ENCODE measurements around the gene BTF3. TPM values are rescaled to one million over a fixed set of nuclear protein-coding genes. Genes with fewer than 3 reads are reported as not detected.

BTF3 gene
- total and polyA plus RNA-seq, 3 donors from 2014 or later = 232 to 387 (median 277) TPM

DNA sequence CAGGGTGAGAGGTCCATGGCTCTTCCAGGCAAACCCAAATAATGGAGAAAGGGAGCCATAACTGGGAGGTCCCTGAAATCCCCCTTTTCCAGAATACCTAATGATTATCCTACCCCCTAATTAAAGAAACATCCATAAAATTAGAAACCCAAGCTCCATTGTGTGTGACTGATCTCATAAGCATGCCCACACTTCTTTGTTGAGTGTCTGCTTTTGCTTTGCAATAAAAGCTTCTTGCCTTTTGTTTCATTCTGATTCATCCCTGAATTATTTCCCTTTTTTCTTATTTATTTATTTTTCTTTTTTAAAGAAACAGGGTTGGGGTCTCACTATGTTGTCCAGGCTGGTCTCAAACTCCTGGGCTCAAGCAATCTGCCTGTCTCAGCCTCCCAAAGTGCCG, 33.1 kb downstream of the BTF3 start:
- no peaks in the 10 kb centered on the region for H3K27me3 ChIP-seq
- TF ChIP-seq, protein P1, sequence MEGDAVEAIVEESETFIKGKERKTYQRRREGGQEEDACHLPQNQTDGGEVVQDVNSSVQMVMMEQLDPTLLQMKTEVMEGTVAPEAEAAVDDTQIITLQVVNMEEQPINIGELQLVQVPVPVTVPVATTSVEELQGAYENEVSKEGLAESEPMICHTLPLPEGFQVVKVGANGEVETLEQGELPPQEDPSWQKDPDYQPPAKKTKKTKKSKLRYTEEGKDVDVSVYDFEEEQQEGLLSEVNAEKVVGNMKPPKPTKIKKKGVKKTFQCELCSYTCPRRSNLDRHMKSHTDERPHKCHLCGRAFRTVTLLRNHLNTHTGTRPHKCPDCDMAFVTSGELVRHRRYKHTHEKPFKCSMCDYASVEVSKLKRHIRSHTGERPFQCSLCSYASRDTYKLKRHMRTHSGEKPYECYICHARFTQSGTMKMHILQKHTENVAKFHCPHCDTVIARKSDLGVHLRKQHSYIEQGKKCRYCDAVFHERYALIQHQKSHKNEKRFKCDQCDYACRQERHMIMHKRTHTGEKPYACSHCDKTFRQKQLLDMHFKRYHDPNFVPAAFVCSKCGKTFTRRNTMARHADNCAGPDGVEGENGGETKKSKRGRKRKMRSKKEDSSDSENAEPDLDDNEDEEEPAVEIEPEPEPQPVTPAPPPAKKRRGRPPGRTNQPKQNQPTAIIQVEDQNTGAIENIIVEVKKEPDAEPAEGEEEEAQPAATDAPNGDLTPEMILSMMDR (IDR thresholded peaks at IDR 0.05) = no peak
- TF ChIP-seq POLR2A (IDR thresholded peaks at IDR 0.05) = no peak
- H3K4me1 ChIP-seq = no peaks in the 10 kb centered on the region
- 76% methylated on average over 1 of the region's 1 CpG; no CpG with 5 or more reads in 1 of the 2 donors for WGBS, 2 donors
- H3K9me3 ChIP-seq = no peaks in the 10 kb centered on the region
- H3K4me3 ChIP-seq = no peak overlapping the region
- no peak for DNase-seq
- intact Hi-C loops (cut with DNase I; ENCODE audit: low total_unique reads) = no loop called here
- no peaks in the 10 kb centered on the region for H3K36me3 ChIP-seq (ENCODE audit: low read depth, missing control alignments)
- H3K27ac ChIP-seq = no peak overlapping the region

DNA sequence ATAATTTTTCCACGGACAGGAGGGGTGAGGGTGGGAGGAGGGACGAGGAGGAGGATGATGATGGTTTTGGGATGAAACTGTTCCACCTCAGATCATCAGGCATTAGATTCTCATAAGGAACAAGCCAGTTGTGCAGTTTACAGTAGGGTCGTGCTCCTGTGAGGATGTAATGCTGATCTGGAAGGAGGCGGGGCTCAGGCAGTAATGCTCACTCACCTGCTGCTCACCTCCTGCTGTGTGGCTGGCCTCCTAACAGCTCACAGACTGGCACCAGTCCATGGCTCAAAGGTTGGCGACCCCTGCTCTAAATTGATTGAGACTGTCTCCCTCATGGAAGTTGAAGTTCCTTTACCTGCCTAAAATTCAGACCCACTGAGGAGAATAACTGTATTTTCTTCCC, 34.0 kb downstream of the BTF3 start:
- TF ChIP-seq, protein P1 (IDR thresholded peaks at IDR 0.05) = no peak
- TF ChIP-seq POLR2A (IDR thresholded peaks at IDR 0.05) = no peak
- intact Hi-C loops (cut with DNase I; ENCODE audit: low total_unique reads) = no loop called here
- Histone ChIP-seq H3K4me1 (no peaks in the 10 kb centered on the region), H3K27ac (no peak overlapping the region), H3K27me3 (no peaks in the 10 kb centered on the region), H3K4me3 (no peak overlapping the region), H3K9me3 (no peaks in the 10 kb centered on the region), H3K36me3 (ENCODE audit: low read depth, missing control alignments) (no peaks in the 10 kb centered on the region)
- DNase-seq = no peak
- 78 to 92% methylated on average over 5 of the region's 5 CpGs for WGBS, 2 donors

DNA sequence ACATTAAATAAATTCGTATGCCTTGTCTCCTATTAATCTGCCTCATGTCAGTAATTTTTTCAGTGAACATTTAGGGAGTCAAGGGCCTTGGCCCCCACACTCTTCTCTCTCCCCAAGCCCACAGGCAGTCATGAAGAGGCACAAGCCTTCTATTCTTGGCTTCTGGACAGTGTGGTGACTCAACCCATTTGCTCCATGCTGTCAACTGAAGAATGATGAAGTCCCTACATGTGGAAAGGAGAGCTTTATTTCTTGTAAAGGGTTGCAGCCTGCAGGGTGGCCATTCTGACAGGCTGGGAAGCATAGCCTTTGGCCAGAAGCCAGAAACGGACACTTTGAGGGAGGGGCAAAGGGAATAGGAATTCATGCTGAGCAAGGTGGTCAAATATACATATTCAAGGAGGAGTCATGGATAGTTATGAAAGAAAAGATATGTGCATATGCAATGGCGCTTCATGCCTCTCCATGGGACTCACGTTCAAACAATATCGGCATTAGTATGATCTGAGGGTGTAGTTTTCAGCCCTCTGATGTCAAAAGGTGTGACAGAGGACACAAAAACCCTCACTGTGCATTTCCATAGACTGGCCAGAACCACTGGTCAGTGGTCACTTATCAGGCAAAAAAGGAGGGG, 35.9 kb downstream of the BTF3 start:
- DNase-seq = no peak
- Histone ChIP-seq H3K9me3 (no peaks in the 10 kb centered on the region), H3K4me1 (no peaks in the 10 kb centered on the region), H3K27me3 (no peaks in the 10 kb centered on the region), H3K36me3 (ENCODE audit: low read depth, missing control alignments) (no peaks in the 10 kb centered on the region), H3K27ac (no peak overlapping the region), H3K4me3 (no peak overlapping the region)
- WGBS, 2 donors = 78 to 84% methylated on average over 5 of the region's 5 CpGs
- intact Hi-C loops (cut with DNase I; ENCODE audit: low total_unique reads) = no loop called here
- TF ChIP-seq, protein P1 (IDR thresholded peaks at IDR 0.05) = no peak
- no peak for TF ChIP-seq POLR2A (IDR thresholded peaks at IDR 0.05)

DNA sequence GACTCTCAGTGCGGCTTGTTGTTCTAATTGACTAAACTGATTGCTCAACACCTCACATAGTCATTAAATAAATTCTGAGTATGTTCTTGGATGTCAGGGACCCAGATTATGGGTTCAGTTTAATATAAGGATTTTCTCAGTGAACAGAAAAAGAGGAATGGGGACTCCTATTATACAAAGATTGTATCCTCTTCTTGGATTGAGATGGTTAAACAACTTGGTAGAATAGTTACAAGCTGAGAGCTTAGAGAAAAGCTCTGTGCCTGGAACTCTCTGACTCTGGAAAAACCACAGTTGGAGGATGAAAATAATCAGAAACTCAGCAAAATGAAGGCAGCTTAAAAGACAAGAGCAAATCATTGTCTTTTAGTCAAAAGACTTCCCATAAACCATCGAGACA, 36.7 kb downstream of the BTF3 start:
- intact Hi-C loops (cut with DNase I; ENCODE audit: low total_unique reads) = no loop called here
- DNase-seq = no peak
- H3K4me1 ChIP-seq = no peaks in the 10 kb centered on the region
- H3K9me3 ChIP-seq = no peaks in the 10 kb centered on the region
- no peaks in the 10 kb centered on the region for H3K27me3 ChIP-seq
- H3K36me3 ChIP-seq (ENCODE audit: low read depth, missing control alignments) = no peaks in the 10 kb centered on the region
- H3K27ac ChIP-seq = no peak overlapping the region
- 87 to 93% methylated on average over 2 of the region's 2 CpGs for WGBS, 2 donors
- H3K4me3 ChIP-seq = no peak overlapping the region
- TF ChIP-seq POLR2A (IDR thresholded peaks at IDR 0.05) = no peak
- TF ChIP-seq, protein P1 (IDR thresholded peaks at IDR 0.05) = no peak

DNA sequence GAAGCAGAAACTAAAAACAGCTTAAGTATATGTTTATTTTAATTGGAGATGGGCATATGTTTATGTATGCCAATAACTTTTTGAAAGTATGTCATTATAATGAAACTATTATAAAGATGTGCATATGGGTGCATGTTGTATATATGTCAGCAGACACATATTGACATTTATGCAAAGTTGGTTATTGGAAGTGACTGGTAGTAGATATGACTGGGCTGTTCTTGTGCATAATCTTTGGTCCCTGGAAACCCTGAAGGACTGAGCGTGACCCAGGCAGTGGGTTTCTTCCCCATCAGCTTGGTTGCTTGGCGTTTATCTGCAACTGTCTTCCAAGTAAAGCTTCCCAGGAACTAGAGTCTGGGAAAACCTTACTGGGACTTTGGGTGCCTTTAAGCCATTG, 41.5 kb downstream of the BTF3 start:
- no peaks in the 10 kb centered on the region for H3K9me3 ChIP-seq
- DNase-seq = no peak
- H3K4me1 ChIP-seq = no peaks in the 10 kb centered on the region
- TF ChIP-seq, protein P1 (IDR thresholded peaks at IDR 0.05) = no peak
- TF ChIP-seq POLR2A (IDR thresholded peaks at IDR 0.05) = no peak
- no peak overlapping the region for H3K4me3 ChIP-seq
- no peaks in the 10 kb centered on the region for H3K36me3 ChIP-seq (ENCODE audit: low read depth, missing control alignments)
- intact Hi-C loops (cut with DNase I; ENCODE audit: low total_unique reads) = no loop called here
- no peak overlapping the region for H3K27ac ChIP-seq
- WGBS, 2 donors = 82 to 95% methylated on average over 2 of the region's 2 CpGs
- H3K27me3 ChIP-seq = no peaks in the 10 kb centered on the region

All from testis (tissue), 3 donors.